Measurements from ENCODE around the gene SERPINA9.

DNA sequence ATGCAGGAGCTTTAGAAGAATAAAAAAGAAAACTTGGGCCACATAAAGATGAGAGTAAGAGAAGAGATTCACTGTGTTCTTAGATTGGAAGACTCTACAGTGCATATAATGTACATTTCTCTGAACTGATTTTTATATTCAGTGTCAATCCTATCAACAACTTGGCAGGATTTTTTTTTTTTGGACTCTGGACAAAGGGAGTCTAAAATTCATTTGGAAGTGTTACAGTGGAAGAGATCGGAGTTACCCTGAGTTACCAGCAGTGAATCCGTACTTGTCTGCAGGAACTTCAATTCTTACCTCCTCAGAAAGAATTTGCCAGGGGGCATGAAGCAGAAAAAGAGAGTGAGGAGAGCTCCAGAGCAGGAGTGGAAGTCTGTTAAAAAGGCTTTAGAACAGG, 47.4 kb downstream of the SERPINA9 start:
- TF ChIP-seq NPAS2 (CRISPR knock-in tag; IDR thresholded peaks at IDR 0.05; ENCODE audit: borderline replicate concordance): no peak
- TF ChIP-seq, protein P1, sequence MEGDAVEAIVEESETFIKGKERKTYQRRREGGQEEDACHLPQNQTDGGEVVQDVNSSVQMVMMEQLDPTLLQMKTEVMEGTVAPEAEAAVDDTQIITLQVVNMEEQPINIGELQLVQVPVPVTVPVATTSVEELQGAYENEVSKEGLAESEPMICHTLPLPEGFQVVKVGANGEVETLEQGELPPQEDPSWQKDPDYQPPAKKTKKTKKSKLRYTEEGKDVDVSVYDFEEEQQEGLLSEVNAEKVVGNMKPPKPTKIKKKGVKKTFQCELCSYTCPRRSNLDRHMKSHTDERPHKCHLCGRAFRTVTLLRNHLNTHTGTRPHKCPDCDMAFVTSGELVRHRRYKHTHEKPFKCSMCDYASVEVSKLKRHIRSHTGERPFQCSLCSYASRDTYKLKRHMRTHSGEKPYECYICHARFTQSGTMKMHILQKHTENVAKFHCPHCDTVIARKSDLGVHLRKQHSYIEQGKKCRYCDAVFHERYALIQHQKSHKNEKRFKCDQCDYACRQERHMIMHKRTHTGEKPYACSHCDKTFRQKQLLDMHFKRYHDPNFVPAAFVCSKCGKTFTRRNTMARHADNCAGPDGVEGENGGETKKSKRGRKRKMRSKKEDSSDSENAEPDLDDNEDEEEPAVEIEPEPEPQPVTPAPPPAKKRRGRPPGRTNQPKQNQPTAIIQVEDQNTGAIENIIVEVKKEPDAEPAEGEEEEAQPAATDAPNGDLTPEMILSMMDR (IDR thresholded peaks at IDR 0.05): no peak
- TF ChIP-seq KDM5A (IDR thresholded peaks at IDR 0.05): no peak
- TF ChIP-seq CHD2 (IDR thresholded peaks at IDR 0.05; ENCODE audit: low read length, partially characterized antibody): no peak
- no peak for TF ChIP-seq JUN (IDR thresholded peaks at IDR 0.05)
- no peak for TF ChIP-seq CEBPB (IDR thresholded peaks at IDR 0.05)
- no peak for TF ChIP-seq POLR2A (IDR thresholded peaks at IDR 0.05; ENCODE audit: low read length)
- no peak for TF ChIP-seq REST (IDR thresholded peaks at IDR 0.05)
- no peak for TF ChIP-seq RARB (CRISPR knock-in tag; IDR thresholded peaks at IDR 0.05)
- TF ChIP-seq, protein P2, sequence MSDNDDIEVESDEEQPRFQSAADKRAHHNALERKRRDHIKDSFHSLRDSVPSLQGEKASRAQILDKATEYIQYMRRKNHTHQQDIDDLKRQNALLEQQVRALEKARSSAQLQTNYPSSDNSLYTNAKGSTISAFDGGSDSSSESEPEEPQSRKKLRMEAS (IDR thresholded peaks at IDR 0.05): no peak
- no peak for TF ChIP-seq HDAC2 (IDR thresholded peaks at IDR 0.05)

Measured in A549 (cell line).